Measurements from ENCODE around the gene ZNF771. TPM values are rescaled to one million over a fixed set of nuclear protein-coding genes. Genes with fewer than 3 reads are reported as not detected.
"Not testable (repeated sequence)": the region's sequence is repeated elsewhere in the genome, so short reads cannot be mapped to it uniquely, and the experiment has no call there.

ZNF771 gene
- polyA plus RNA-seq, 1 donor (not counting 4 experiments of a cell fraction or from before 2014, with no cell fraction given), result 4.0 TPM

GRCh38 chr16:30459456-30459855, 52.0 kb downstream of the ZNF771 start:
- Histone ChIP-seq H3K4me2 (ENCODE audit: control insufficient read depth, extremely low read depth, insufficient read depth, low read depth, low read length) (no peak overlapping the region), H4K20me1 (ENCODE audit: control insufficient read depth, extremely low read depth, insufficient read depth, low read length) (no peaks in the 10 kb centered on the region), H3K9ac (ENCODE audit: control insufficient read depth, extremely low read depth, insufficient read depth, low read length) (no peak overlapping the region), H3K36me3 (ENCODE audit: control insufficient read depth in 2 of 2, extremely low read depth in 1 of 2, insufficient read depth in 2 of 2, low read length in 2 of 2) (no peaks in the 10 kb centered on the region), H3K9me1 (ENCODE audit: control insufficient read depth, extremely low read depth, insufficient read depth, low read length) (no peaks in the 10 kb centered on the region), H3K27me3 (ENCODE audit: control insufficient read depth, extremely low read depth, insufficient read depth, low read length) (no peaks in the 10 kb centered on the region), H3K4me1 (ENCODE audit: control insufficient read depth, extremely low read depth, insufficient read depth, low read length) (no peaks in the 10 kb centered on the region), H3K79me2 (ENCODE audit: control insufficient read depth, insufficient read depth, low read length) (no peaks in the 10 kb centered on the region), H3K4me3 (ENCODE audit: control insufficient read depth in 2 of 3, extremely low read depth in 1 of 3, insufficient read depth in 2 of 3, low read depth in 1 of 3, low read length in 3 of 3) (no peak overlapping the region), H3K27ac (ENCODE audit: control insufficient read depth, insufficient read depth, low read length) (no peak overlapping the region), H2AFZ (ENCODE audit: control insufficient read depth, low read length) (no peak overlapping the region), H3K9me3 (ENCODE audit: control insufficient read depth, low read depth, low read length) (no peaks in the 10 kb centered on the region)
- no peak for TF ChIP-seq CTCF (optimal IDR thresholded peaks at IDR 0.05 in 1 of 3, IDR thresholded peaks at IDR 0.05 in 1 of 3, conservative IDR thresholded peaks at IDR 0.05 in 1 of 3; ENCODE audit: extremely low read depth in 1 of 3, insufficient read depth in 2 of 3, low read length in 3 of 3)
- no peak for TF ChIP-seq EZH2 (IDR thresholded peaks at IDR 0.05; ENCODE audit: low read length)
- dilution Hi-C loops (cut with MboI; ENCODE audit: extremely low pct_ligation_motif_present, low sequenced_read_pairs), result no loop called here
- DNase-seq (ENCODE audit: low read depth, low spot score), result no peak
- FAIRE-seq, result no peak

- H3K9me1 ChIP-seq (ENCODE audit: control insufficient read depth, extremely low read depth, insufficient read depth, low read length); H2AFZ ChIP-seq (ENCODE audit: control insufficient read depth, low read length); H3K4me1 ChIP-seq (ENCODE audit: control insufficient read depth, extremely low read depth, insufficient read depth, low read length); H3K27me3 ChIP-seq (ENCODE audit: control insufficient read depth, extremely low read depth, insufficient read depth, low read length); H3K79me2 ChIP-seq (ENCODE audit: control insufficient read depth, insufficient read depth, low read length); FAIRE-seq; dilution Hi-C loops (cut with MboI; ENCODE audit: extremely low pct_ligation_motif_present, low sequenced_read_pairs); H4K20me1 ChIP-seq (ENCODE audit: control insufficient read depth, extremely low read depth, insufficient read depth, low read length); H3K4me3 ChIP-seq (ENCODE audit: control insufficient read depth in 2 of 3, extremely low read depth in 1 of 3, insufficient read depth in 2 of 3, low read depth in 1 of 3, low read length in 3 of 3); DNase-seq (ENCODE audit: low read depth, low spot score); H3K27ac ChIP-seq (ENCODE audit: control insufficient read depth, insufficient read depth, low read length); H3K36me3 ChIP-seq (ENCODE audit: control insufficient read depth in 2 of 2, extremely low read depth in 1 of 2, insufficient read depth in 2 of 2, low read length in 2 of 2); H3K9ac ChIP-seq (ENCODE audit: control insufficient read depth, extremely low read depth, insufficient read depth, low read length); H3K4me2 ChIP-seq (ENCODE audit: control insufficient read depth, extremely low read depth, insufficient read depth, low read depth, low read length); H3K9me3 ChIP-seq (ENCODE audit: control insufficient read depth, low read depth, low read length): not testable (repeated sequence)
These were observed 54.0 kb downstream of the ZNF771 start for GRCh38 chr16:30461426-30461825.

GRCh38 chr16:30464078-30464477, 56.7 kb downstream of the ZNF771 start:
- no peaks in the 10 kb centered on the region for H3K27me3 ChIP-seq (ENCODE audit: control insufficient read depth, extremely low read depth, insufficient read depth, low read length)
- no peak overlapping the region for H3K4me2 ChIP-seq (ENCODE audit: control insufficient read depth, extremely low read depth, insufficient read depth, low read depth, low read length)
- no peak overlapping the region for H3K27ac ChIP-seq (ENCODE audit: control insufficient read depth, insufficient read depth, low read length)
- no peaks in the 10 kb centered on the region for H3K79me2 ChIP-seq (ENCODE audit: control insufficient read depth, insufficient read depth, low read length)
- H2AFZ ChIP-seq (ENCODE audit: control insufficient read depth, low read length), result no peak overlapping the region
- H3K9me3 ChIP-seq (ENCODE audit: control insufficient read depth, low read depth, low read length), result no peaks in the 10 kb centered on the region
- no peak for TF ChIP-seq CTCF (optimal IDR thresholded peaks at IDR 0.05 in 1 of 3, IDR thresholded peaks at IDR 0.05 in 1 of 3, conservative IDR thresholded peaks at IDR 0.05 in 1 of 3; ENCODE audit: extremely low read depth in 1 of 3, insufficient read depth in 2 of 3, low read length in 3 of 3)
- no peak for TF ChIP-seq EZH2 (IDR thresholded peaks at IDR 0.05; ENCODE audit: low read length)
- H3K4me1 ChIP-seq (ENCODE audit: control insufficient read depth, extremely low read depth, insufficient read depth, low read length), result no peaks in the 10 kb centered on the region
- no peaks in the 10 kb centered on the region for H4K20me1 ChIP-seq (ENCODE audit: control insufficient read depth, extremely low read depth, insufficient read depth, low read length)
- H3K36me3 ChIP-seq (ENCODE audit: control insufficient read depth in 2 of 2, extremely low read depth in 1 of 2, insufficient read depth in 2 of 2, low read length in 2 of 2), result no peaks in the 10 kb centered on the region
- H3K9me1 ChIP-seq (ENCODE audit: control insufficient read depth, extremely low read depth, insufficient read depth, low read length), result no peaks in the 10 kb centered on the region
- DNase-seq (ENCODE audit: low read depth, low spot score), result no peak
- dilution Hi-C loops (cut with MboI; ENCODE audit: extremely low pct_ligation_motif_present, low sequenced_read_pairs), result no loop called here
- H3K4me3 ChIP-seq (ENCODE audit: control insufficient read depth in 2 of 3, extremely low read depth in 1 of 3, insufficient read depth in 2 of 3, low read depth in 1 of 3, low read length in 3 of 3), result no peak overlapping the region
- FAIRE-seq, result no peak
- H3K9ac ChIP-seq (ENCODE audit: control insufficient read depth, extremely low read depth, insufficient read depth, low read length), result no peak overlapping the region
